T-helper 1 cell (primary cell): ENCODE data around the gene CIDEA.

ENCODE experiments used
- DNase-seq, 5 donors: peaks; one replicate each; pipeline ENCODE4 v3.0.0-alpha.2; 2012 to 2020

CIDEA gene

DNA sequence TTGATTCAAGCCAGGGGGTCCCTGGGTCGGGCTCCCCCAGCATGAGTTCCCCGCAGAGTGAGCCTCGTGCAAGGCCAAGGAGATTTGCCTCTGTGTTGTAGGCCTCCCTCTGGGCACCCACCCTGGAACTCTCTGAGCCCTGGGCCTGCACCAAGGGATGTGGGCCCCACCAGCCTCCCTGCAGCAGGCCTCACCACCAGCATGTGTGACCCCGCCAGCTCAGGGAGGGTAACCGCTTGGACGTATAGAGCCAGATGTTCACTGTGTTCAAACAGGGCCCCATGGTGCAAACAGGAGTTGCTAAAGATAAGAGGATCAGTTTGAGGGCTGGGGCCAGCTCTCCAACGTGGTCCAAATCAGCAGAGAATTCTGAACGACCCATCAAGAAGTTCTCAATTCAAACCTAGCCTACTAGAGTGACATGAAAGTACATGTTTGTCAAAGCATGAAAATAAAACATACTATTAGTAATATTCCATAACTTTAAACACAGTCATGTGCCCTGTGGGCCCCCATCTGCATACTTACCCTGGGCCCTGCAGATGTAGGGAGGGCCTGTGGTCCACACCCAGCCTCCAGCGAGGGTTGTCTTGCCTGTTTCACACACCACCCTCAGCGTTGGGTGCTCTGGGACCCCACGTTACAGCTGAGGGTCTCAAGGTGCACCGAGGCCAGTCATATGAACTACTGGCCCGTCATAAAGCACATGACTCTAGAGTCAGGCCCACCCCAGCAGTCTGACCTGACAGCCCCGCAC lies 48.4 kb downstream of the CIDEA start:
- no peak for DNase-seq

DNA sequence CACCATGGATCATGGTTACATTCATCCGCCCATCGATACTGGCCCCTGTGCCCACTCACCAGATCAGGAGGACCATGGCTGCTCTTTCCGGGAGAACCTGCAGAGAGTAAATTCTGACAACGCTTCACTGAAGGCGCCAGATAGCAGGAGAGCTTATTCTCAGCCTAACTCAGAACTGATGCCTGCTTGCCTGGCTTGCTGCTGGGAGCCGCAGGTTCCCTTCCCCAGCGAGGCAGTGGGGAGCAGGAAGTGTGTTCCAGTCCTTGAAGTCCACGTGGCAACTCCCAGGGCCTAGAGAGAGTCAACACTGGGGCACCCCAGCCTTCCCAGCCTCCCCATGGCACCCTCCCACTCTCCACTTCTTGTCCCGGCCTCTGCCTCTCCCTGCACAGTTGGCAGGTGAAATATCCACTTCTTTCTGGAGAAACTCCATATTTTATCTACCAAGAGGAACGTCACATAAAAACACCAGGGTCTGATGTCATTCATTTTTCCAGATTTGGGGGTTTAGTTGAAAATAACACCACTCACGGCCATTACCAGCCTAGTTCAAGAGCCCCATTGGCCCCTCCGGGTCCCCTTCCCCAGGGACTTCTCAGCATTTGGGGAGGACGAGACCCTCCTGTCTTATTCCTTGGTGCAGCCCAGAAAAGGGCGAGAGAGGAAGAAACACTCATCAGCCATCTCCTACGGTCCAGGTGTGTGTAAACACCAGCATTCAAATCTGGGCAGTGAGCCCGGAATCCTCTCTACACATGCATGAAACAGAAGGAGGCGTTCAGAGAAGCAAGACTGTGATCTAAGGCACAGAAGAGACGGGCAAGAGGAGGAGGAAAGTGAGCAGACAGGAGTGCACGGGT lies 50.4 kb downstream of the CIDEA start:
- no peak for DNase-seq

DNA sequence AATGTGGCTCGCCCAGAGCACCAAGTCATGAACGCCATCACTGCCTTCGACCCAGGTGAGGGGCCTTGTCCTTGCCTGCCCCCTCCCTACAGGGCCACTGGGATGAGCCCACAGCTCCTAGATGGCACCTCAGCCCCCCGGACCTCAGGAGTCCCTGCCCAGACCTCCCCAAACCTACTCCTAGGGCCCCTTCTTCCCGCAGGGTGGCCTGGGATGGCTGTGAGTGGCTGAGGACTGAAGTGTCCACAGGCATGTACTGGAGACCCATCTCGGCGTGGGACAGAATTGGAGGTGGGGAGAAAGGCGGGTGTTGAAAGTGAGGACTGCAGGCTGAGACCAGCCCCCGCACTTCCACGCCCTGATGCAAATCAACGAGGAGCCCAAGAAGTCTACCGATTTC lies 51.0 kb downstream of the CIDEA start:
- DNase-seq = no peak

DNA sequence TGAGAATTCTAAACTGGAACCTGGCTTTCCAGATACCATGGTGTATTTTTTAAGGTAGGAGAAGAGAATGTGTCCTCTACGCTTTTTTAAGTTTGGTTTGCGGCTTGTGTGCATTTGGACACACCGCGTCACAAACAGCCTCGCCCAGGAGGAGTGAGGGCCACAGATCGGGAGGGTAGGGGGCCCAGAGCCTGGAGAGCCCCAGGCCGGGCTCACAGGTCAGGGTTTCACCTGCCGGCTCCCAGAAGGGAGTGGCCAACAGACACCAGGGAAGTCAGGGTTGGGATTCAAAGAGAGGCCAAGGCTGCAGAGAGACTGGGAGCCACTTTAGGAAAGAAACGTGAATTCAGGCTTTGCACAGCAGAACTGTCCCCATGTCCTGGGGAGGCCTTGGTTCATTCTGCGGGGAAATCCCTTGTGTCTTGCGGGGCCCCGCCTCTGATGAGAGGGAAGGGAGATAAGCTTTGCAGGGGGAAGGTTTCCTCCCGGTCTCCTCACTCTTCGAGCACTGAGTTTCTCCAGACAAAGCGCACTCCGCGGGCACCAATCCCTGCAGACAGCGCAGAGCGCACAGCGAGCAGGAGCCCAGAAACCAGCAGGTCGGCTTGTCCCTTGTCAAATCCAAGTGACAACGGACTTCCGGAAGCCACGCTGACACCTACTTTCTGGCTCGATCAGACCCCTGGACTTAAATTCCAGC lies 51.9 kb downstream of the CIDEA start:
- DNase-seq = no peak

DNA sequence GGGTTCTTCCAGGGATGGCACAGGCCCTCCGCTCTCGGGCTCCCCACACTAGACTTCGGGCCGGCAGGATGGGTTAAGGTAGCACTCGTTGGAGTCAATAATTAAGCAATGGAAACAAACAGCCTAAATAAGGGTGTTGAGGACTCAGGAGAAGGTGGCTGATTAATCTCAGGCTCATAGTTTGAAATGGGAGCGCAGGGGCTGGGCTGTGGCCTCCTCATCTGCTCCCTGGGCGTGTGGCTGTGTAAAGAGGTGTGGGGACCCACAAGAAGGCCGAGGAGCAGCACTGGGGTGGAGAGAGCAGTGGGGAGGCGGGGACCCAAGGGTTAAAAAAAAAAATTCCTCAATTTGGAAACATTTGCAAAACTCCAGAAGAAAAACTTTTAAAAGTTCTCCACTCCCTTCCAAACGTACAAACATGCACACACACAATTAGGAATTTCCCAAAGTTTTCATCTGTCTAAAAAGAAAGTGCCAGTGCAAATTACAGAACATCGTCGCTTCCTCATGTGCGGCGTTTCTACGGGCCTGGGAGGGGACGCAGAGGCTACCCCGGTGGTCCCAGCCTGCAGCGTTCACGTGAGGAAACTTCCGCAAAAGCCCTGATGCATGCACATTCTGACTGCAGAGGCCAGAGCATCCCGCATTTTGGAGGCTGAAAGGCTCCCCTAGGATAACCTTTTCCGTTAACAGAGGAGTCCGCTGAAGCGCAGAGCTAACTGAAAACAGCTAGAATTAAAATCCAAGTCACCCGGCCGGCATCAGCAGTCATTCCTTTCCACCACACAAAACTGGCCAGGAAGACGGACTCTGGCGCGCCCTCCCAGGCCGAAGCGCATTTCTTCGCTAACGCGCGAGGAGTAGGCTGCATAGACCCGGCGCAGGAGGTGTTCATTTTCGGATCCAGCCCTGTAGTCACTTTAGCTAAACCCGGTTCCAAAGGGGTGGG lies 52.9 kb downstream of the CIDEA start:
- no peak for DNase-seq

DNA sequence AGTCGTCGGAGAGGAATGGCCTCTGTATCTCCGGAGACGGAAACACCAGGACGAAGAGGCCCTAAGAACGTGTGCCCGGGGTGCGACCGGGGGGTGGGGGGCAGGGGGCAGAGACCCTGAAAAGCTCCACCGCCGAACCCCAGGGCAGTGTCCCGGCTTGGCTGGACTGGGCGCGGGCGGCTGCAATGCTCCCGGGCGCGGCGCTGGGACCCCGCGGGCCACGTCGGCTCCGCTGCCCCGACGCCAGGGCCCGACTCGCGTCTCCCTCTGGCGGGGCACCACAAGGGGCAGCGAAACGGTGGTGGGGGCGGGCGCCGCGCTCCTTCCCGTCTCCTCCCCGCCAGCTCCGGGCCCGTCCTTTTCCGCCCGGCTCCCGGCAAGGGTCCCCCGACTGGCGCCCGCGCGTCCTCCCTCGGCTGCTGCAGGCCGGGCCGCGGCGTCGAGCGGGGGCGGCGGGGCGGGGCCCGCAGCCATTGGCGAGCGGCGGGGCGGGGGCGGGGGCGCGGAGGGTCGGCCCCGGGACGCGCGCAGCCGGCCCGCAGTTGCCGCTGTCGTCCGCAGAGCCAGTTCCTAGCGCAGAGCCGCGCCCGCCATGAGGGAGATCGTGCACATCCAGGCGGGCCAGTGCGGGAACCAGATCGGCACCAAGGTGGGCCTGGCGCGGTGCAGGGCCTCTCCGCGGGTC lies 53.7 kb downstream of the CIDEA start, which contains the start of gene TUBB6:
Gene TUBB6 (plus strand): TSS at position 541 of the 685 bp plus-strand sequence. CDS start 52 bp downstream, at position 593.
- no peak for DNase-seq

DNA sequence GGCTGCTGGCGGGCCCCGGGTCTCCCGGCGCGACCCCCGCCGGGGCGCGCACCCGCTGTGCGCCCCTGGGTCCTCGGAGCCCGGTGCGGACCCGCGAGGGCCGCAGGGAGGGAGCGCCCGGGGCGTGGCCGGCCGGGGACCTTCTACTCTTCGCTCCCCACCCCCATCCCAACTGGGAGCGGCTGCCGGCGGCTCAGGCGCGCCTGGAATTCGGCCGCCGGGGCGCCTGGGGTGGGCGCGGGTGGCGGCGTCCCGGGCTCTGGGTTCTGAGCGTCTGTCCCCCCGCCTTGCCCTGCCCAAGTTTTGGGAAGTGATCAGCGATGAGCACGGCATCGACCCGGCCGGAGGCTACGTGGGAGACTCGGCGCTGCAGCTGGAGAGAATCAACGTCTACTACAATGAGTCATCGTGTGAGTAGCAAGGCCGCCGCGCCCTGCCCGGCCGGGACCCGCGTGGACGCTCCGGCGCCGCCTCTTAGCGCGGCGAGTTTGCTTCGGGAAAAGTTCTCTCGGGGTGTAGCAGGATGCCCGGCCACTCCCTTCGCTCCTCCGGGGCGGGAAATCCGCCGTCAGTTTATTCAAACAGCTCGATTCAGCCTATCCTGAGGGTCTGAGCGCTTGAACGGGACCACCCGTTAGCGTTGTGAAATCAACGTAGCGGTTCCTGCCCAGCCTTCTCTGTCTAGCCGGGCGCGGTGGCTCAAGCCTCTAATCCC lies 54.4 kb downstream of the CIDEA start:
- DNase-seq = peak in 1 of 5 donors; percentile 24

DNA sequence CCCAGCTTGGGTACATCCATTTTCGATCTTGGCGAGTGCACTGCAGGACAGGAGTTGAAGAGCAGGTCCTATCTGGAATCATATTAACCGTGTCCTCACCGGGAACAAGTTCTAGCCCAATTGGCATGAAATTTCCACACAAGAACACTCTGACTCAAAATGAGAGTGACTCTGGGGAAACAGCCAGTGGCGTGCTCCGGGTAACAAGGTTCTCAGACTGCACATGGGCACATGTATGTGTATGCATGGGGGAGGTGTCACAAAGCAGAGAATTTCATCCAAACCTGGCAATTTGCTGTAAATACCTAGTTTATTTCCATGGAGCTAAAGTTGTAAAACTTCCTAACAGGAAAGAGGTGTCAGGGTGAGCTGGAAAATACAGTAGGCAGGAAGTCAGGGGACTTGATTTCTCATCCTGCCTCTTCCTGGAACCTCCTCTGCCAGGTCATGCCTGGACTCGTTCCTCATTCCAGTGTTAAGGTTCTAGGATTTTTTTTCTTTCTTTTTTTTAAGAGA lies 55.6 kb downstream of the CIDEA start:
- no peak for DNase-seq

DNA sequence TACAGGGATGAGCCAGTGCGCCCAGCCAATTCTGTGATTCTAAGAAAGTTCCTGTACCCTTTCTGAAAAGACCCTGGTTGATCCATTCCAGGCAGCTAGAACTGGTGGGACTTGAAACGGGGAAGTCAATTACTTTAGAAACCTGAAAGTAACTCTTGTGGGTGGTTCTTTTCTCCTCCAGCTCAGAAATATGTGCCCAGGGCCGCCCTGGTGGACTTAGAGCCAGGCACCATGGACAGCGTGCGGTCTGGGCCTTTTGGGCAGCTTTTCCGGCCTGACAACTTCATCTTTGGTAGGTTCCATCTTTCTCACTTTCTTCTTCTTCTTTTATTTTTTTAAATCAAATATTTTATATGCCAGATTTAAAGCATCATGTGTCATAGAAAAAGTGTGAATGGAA lies 56.6 kb downstream of the CIDEA start:
- DNase-seq = no peak

DNA sequence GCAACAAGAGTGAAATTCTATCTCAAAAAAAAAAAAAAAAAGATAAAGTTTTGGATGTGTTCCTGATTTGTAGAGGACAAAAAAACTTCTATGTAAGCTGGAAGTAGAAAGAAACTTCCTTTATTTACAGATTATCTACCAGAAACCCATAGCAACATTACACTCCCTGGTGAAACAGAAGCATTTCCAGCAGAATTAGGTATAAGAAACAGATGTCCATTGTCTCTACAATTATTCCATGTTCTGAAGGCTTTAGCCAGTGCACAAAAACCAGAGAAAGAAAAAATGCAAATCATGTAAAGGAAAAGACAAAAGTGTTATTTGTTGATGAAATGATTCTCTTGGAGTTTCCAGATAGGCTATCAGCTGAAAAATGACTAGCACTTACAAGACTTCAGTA lies 58.8 kb downstream of the CIDEA start:
- DNase-seq = no peak

DNA sequence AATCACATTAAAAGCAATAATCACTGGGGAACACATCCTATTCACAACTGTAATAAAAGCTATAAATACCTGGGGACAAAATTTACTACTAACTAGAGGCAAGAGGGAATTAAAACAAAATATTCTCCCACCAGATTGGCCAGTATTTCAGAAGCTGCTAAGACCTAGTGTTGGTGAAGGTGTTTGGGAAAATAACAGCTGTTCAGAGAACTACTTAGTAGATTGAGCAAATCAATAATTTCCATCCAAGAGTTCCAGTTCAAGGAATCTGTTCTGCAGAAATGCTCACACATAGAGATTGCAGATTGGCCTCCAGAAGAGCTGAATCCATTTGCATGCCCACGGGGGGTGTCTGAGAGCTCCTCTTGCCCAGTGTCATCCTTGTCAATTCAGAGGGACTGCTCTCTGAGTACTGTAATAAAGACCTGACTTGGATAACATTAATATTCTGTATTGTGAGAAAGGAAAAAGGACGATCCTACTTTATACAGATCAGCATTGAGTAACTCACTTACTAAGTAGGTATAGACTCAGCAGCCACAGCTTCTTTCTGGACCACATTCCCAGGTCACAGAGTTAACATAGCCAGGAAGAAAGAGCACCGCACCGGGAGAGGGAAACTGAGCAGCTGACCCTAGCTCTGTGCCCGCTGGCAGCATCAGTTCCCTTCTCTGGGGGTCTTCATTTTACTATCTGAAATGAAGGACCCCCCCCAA lies 59.5 kb downstream of the CIDEA start:
- DNase-seq = no peak

DNA sequence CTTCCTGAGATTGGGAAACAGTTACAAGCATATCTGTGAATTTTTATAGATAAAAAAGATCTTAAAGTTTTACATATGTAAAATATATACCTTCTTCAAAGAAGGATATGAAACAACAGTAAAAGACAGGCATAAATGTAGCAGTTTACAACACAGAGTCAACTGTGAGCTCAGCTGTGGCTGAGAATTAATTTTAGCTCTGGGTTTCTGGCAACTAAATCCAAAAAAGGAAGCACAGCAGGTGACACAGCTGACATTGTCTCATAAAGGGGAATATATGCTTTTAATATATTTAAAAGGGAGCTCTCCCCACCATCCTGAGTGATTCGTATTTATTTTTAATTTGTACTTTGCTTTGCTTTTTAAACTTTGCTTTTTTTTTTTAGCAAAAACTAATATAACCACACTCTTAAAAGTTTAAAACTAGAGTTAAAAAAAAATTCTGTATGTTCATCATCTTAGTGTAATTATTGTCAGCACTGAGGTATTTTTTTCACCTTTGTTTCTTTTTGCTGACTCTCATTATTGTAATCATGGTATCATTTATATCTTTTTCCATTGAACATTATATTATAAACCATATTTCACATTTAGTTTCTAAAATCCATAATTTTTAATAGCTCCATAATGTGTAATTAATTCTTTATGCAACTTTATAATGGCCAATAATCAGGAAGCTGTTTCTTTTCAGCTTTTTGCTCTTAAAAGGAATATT lies 60.6 kb downstream of the CIDEA start:
- no peak for DNase-seq

DNA sequence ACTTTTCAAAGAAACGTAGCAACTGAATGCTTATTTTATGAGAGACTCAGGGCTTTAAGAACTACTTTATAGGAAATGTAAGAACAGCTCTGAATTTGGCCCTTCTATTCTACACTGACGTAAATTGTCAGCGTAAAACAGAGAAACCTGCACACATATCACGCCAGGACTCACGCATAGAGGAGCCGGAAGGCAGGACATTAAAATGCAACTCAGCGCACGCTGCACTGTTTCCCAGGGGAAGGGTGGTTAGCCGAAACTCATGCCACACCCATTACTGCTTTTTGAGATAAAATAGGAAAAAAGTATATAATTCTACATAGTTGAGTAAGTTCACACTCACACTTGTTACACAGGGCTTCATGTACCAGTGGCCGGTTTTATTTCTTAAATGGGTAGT lies 61.3 kb downstream of the CIDEA start:
- DNase-seq = no peak

DNA sequence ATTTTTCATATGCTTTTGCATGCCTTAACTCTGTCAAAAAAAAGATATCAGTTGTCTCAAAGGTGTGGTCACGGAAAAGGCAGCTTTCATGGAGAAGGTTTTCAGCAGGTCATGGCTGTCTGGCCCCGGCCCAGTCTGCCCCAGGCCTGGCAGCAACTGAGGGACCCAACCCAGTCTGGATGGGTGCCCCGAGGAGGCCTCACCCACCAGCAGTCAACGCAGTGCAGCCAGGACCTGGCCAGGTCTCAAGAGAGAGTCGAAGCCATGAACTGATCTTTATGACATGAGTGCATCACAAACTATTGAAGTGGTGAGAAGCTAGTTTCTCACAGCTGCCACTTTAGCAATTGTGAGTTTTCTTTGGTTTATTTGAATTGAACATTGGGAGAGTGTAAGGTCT lies 61.8 kb downstream of the CIDEA start:
- no peak for DNase-seq

DNA sequence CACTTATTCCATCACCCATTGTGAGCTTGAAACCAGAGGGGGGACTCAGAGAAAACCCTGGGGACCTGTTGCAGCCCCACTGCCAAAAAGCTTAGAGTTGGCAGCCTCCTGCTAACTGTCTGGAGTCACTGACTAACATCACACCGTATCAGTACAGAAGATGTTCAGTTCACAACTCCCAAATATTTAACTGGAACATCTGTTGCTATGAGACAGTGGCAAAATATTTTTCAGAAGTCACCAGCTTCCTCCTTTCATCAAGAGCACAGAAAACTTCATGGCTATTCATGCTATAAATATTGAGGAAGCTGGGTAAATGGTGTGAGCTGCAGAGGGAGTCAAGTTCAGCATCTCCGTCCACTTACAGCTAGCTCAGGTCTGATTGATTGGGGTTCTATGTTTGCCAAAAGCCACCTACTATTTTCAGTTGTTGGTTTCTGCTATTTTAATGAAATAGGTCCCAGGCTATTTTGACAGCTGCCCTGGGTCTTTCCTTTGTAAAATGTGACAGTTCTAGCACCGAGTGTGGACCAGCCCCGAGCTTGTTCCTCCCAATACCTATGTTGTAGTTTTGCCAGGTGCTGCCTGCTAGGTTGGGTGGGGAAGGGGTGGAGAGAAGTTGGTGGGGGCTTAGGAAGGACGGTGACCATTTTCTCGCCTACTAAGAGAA lies 63.6 kb downstream of the CIDEA start:
- no peak for DNase-seq

DNA sequence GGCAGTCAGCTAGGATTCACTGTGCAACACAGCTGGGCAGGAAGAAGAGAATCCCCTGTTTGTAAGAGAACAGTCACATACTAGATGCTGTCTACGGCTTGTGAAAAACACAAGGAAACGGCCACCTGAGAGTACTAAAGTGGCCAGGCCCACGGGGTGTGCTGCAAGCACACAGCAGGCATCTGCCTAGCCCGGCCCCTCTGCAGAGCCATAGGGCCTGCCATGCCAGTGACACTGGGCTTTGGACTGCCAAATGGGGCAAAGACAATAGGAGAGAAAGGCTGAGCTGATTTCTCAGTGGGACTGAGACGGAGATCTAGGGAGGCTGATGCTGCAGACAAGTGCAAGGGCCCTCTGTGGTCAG lies 64.2 kb downstream of the CIDEA start:
- no peak for DNase-seq

DNA sequence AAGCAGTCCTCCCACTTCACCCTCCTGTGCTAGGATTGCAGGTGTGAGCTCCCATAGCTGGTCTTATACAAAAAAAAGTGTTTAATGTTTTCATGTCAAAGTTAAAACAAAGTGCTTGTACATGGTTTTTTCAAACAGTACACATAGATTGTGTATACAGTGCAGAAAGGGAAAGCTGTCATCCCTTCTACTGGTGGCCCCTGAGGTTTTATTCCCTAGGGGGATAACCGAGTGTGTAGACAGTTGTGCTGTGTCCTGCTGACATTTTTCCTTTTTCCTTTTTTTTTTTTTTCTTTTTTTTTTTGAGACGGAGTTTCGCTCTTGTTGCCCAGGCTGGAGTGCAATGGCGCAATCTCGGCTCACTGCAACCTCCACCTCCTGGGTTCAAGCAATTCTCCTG lies 64.7 kb downstream of the CIDEA start:
- no peak for DNase-seq

DNA sequence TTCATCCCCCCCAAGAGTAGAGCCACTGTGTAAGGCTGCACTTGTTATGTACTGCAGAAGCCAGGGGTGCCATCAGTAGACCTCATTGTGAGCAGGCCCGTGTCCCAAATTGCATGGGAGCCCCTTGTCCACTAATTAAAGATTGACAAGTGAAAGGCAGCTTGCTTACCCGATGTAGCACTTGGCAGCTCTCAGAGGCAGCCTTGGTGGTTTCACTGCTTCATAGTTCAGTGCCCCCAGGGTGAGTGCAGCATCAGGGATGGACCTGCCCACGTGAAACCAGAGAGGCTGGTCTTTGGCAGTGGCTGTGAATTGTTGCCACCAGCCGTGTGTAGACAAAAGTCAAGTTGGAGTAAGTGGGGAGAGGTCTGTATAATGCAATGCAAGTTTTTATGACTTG lies 67.2 kb downstream of the CIDEA start:
- DNase-seq = no peak
